H4 (cell line): ENCODE data around the gene CHST13. TPM values are rescaled to one million over a fixed set of nuclear protein-coding genes. Genes with fewer than 3 reads are reported as not detected.
"Not testable (repeated sequence)": the region's sequence is repeated elsewhere in the genome, so short reads cannot be mapped to it uniquely, and the experiment has no call there.

Experiments used
- DNase-seq: peaks from one replicate; pipeline ENCODE4 v3.0.0-alpha.2; 2015; ENCODE audit warnings: low spot score
- total RNA-seq: library from RNA; depleted of rRNA; stranded (reverse); fragments of >200 nt; shearing (Covaris generic); gene quantifications from 2 replicates; pipeline ENCODE4 v1.2.3, GENCODE V29; 2014

The CHST13 gene
- total RNA-seq, 1 experiment from 2014 or later, result 0.37 TPM

DNA sequence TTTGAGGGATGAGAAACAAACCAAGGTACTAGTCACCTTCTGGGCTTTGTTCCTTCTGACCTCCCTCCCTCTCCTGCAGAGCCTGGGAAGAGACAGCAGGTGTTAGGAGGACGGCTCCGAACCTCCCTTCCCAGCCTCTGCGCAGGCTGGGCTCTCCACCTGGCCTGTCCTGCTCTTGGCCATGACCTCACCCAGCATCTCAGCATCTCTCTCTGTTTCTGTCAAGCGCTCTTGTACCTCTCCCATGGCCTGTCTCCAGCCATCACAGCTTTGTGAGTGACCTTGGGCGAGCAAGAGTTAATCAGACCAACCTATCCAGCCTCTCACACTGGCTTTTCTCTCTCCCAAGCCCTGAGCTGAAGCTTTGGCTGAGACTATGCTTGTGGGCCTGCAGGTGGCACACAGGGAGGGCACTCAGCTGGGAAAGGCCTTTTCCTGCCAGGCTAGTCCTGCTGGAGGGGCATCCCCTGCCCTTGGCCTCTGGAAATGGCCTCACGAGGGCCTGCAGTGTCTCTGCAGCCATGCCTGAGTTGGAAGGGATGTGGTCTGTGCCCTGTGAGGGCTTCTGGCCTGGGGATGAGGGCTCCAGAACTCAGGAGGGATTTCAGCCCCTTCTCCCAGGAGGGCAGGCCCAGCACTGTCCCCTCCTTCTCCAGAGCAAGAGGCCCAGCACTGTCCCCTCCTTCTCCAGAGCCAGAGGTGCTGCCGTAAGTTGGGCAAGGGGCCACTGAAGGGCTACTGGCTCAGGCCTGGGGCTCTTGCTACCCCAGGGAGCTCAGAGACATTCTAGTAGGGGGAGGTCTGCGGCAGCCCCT lies 2.1 kb downstream of the CHST13 start:
- DNase-seq, result no peak

DNA sequence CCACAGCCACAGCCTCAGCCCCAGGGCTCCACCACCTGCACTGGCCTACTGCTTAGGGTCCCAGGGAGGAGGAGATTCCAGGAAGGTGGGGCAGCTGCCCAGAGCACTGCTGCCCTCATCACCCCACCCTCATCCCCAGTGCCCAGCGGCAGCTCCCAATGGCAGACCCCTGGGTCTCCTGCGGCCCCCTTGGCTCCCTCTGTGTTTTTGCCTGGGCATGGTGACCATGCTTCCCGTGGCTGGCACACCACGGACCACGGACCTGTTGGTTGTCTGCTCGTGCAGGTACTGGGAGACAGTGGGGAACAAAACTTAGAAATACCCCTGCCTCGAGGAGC lies 2.7 kb downstream of the CHST13 start:
- no peak for DNase-seq

DNA sequence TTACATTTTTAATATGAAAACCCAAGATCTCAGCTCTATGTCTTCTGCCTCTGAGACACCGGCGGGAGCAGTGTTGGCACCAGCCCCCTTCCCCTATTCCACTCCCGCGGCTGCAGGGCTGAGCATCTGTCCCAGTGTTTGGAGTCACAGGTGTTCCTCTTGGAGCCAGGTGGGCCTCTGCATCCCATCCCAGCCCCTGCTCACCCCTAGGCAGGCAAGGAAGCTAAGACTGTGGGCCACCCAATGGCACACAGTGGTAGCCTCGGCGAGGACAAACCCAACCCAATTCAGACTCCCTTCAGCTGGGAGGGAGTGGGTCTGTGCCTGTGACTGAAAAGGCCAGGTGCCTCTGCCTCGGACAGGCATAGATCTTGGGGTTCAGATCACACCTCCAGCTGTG lies 3.1 kb downstream of the CHST13 start:
- no peak for DNase-seq

DNA sequence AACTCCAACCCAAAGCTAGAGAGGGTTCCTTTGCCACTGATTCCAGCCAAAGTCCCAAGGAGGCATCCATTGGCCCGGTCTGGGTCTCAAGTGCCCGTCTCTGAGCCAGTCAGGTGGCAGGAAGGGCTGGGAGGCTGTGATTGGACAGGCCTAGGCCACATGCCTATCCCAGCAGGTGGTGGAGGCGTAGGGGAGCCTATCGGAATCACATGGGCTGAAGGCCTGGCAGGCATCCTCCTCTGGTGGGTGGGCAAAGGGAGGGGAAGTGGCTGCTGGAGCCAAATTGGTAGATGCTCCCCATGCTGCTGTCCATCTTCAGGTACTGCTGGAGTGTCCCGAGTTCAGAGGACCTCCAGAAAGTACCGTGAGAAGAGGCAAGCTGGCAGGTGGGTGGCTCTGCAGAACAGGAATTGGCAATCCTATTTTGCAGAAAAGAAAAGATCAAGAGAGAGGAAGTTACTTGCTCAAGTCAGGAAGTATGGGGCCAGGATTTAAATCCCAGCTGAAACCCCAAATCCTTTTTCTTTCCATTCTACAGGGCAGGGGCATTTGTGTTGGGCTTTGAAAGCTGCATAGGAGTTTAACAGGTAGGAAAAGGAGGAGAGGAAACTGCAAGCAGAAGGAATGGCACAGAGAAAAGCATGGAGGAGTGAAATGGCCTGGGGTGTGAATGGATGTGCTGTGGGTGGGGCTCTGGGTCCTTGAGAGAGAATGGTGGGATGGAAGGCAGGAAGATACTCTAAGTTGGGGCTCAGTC lies 3.7 kb downstream of the CHST13 start:
- no peak for DNase-seq

DNA sequence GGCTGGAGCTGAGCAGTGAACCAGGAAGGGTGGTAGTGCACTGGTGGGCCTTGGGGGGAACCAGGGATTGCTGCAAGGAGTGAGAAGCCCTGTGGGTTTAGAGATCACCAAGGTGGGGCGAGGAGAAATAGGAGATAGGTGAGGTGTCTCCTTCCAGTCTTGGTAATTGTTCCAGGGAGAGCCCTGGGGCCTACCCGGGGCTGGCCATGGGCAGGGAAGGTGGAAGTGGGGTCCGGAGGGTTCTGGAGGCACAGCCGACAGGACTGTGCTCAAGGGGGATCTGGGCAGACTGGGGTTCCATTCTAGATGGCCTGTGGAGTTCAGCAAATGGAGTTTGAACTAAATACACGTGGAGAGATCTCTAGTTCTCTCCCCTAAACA lies 4.5 kb downstream of the CHST13 start:
- no peak for DNase-seq

DNA sequence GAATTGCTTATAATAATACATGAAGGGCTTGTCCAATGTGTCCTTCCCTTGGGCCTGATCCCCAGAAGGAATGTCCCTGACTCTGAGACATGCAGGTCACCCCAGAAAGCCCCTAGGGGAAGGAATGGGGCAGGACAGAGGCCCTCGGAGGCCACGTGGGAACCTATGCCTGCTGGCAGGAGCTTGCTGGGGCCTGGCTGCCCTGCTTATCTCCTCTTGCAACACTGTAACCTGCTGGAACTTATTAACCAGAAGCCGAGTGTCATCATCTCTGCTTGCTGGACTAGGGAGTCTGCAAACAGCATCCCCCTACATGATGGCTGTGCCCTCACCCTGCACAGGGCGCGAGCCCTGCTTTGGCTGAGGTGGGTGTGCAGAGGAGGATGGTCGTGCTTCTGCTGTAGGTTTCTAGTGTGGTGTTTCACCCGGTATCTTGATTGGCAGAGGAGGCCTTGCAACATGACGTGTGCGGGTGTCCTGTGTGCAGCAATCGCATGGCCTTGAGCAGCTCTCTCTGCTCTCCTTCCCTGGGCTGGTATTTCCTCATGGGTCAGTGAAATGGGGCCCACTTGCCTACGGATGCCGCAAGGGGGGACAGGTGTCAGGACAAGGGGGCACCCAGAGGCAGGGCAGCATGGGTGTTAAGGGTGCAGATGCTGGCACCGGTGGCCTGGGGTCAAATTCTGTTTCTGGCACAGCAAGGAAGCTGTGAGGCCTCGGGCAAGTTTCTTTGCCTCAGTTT lies 5.0 kb downstream of the CHST13 start:
- no peak for DNase-seq

DNA sequence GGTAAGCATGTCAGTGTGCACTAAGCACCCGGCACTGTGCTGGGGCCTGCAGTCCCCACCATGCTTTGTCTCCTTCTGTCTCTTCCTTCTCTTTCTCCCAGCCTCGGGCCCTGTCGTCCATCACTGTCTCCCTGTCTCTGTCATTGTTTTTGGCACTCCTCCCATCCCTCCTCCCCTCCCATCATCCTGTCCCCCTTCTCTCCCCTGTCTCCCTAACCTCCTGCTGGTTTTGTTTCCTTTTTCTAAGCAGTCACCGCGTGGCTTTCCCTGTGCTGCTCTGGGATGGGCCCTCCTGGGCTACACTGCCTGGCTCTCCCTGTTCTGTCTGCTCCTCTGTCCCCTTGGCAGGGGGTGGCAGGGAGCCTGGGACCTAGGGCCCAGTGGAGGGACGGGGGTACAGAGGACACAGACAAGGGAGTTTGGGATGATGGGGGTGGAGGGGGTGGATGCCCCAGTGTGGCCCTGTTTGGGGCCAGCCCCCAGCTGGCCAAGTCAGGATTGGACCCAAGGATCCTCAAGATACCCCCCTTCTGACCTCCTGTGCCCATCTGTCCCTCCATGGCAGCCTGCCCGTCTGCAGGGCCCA lies 5.7 kb downstream of the CHST13 start:
- no peak for DNase-seq

DNA sequence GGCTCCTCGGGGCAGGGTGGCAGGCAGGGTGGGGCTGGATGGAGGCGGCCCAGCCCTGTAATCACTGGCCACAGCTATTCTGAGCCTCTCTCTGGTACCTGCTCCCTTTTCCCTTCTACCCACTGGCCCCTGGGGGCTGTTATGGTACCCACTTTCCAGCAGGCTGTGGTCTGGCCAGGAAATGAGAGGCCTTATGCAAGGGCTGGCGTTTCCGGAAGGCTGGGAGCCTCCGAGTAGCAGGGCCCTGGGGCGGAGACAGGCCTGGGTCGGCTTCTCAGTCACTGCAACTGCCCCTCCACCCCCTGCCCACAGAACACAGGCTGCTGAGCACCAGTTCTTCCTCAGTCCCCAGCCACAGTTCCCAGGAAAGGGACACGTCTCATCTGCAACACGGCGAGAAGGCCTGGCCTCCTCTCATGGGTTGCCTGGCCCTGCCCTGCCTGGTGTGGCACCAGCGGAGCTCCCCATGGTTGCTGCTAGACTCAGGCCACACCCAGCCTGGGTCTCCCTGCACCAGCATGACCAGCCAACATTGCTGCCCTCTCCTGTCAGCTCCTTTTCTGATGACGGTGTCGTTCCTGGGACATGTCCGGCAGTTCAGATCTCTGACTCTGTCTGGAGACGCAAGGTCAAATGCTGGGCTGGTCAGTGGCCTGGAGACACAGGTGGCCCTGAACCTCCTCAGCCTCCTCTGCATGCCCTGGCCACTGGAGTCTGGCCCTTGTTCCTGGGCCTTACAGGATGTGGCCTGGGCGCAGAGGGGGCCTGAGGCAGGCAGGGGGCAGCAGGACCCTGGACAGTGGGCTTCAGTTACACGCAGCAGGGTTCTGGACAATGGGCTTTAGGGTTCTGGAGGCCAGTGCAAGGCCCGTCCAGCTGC lies 6.5 kb downstream of the CHST13 start:
- DNase-seq, result peak; percentile 60

DNA sequence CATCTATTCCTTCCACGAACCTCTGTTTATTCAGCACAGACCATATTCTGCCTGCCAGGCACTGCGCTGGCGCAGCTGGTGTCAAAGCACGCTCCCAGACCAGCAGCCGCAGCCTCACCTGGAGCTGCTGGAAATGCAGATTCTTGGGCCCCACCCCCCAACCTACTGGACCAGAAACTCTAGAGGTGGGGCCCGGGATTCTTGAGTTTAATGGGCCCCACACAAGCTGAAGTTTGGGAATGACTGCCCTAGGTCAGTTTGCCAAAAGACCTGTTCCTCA lies 7.0 kb downstream of the CHST13 start:
- no peak for DNase-seq

DNA sequence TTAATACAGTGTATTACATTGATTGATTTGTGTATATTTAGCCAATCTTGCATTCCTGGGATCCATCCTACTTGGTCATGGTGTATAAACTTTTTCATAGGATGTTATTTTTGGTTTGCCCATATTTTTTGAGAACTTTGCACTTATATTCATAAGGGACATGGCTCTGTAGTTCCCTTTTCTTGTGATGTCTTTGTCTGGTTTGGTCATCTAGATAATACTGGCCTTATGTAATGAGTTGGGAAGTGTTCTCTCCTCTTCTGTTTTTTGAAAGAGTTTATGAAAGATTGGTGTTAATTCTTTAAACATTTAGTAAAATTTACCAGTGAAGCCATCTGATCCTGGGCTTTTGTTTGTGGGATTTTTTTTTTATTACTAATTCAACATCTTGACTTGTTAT lies 9.6 kb downstream of the CHST13 start:
- DNase-seq, result no peak

DNA sequence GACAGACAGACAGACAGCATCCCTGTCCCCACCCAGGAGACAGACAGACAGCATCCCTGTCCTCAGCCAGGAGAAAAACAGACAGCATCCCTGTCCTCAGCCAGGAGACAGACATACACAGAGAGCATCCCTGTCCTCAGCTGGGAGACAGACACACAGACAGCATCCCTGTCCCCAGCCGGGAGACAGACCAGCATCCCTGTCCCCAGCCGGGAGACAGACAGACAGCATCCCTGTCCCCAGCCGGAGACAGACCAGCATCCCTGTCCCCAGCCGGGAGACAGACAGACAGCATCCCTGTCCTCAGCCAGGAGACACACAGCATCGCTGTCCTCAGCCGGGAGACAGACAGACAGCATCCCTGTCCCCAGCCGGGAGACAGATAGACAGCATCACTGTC lies 10.8 kb downstream of the CHST13 start:
- not testable (repeated sequence) for DNase-seq

DNA sequence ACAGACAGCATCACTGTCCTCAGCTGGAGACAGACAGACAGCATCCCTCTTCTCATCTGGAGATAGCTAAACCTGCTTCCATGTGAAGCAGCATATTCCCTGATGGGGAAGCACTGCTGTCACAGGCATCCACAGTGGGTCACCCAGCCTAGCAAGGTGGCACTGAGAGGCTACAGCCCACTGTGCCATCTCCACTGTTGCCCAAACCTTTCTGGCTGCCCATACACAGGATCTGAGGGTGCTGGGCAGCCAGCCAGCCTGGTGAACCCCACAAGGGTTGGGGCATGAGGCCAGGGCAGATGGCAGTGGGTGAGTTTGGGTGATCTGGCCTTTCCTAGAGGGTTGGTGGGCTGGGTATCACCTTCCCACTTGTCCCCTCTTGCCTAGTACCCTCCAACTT lies 11.7 kb downstream of the CHST13 start:
- DNase-seq, result no peak

DNA sequence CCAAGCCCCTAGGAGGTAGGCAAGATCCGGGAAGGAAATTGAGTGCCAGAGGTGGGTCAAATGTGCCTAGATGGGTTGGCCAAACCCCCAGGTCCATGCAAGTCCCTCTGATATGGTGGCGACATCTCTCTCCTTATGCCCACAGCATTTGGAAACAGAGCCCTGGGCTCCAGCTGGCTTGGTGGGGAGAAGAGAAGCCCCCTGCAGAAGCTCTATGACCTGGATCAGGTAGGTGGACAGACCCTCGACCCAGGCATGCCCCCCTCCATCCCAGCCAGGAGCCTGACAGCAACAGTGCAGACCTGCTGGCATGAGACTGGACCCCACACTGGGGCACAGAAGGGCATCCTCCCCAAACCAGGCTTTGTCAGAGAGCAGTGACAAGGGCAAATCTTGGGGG lies 12.2 kb downstream of the CHST13 start:
- DNase-seq, result no peak

DNA sequence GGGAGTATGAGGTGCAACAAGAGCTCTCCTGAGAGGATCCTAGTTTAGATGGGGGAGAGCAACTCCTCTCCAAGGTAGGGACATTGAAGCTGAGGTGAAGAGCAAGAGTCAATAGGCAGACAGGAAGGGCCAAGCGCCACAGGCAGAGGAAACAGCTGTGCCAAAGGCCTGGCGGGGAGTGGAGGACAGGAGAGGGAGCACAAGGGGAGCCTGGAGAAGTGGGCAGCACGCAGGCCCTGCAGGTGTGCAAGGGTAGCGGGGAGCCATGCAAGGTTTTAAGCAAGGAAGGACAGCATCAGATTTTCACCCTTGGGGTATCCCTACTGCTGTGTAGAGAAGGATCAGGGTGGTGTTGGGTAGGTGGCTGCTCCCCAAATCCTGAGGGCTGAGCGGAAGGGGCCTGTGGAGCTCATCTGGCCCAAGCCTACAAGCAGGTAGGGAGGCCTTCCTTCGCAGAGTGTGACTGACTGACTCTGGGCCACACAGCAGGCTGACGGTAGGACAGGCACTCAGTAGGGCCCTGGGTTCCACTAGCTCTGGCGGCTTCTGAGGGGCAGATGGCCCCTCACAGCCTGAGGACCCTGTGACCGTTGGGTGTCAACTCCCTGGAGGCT lies 13.3 kb downstream of the CHST13 start:
- no peak for DNase-seq

DNA sequence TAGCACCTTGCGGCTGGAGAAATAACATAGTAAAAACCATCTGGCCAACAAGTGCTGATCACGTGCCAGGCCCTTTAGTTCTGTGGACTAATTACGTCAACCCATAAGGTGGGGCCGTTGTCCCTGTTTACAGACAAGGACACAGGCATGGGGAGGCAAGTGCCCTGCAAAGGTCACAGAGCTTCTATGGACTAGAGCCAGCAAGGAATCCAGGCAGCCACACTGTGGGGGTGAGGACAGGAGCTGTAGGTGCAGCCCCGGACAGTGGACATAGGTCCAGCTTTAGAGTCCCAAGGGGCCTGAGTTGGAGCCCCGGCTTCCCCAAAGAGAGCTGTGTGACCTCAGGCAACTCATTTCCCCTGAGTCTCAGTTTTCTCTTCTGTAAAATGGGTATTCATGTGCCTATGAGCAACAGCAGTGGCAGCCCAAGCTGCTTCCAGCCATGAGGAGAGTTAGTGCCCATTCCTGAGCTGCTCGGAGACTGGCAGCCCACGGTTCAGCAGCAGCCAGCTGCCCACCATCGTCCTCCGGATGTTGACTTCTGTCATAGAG lies 13.9 kb downstream of the CHST13 start:
- no peak for DNase-seq

DNA sequence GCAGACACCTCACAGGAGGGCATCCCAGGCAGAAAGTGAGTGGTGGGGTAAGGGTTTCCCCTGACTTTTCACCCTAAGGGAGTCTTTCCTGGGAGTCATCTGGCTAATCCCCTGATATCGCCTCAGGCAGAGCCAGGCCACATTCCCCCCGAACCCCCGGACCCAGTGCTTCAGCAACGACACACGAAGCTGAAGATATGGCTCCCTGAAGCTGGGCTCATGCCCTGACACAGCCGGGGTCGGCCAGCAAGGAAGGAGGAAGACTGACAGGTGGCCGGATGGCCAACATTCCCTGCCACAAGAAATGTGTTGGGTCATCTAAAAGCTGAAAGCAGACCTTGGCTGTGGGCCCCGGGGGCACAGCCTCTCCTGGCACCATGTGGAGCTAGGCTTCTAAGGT lies 14.4 kb downstream of the CHST13 start:
- no peak for DNase-seq

DNA sequence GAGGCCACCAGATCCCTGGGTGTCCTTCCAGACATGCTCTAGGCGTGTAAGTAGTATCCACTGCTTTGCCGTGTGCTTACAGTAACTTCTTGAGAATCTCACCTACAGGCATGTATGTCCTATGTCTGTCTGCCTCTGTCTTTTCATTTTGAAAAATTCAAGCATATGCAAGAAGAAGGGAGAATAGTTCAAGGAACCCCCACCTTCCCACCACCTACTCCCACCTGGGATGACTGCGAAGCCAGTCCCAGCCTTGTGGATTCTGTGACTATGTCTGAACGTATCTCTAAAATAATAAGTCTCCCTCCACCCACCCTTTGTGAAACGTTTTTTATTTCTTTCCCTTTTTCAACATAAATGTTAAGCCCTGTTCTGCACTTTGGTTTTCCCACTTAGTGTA lies 15.0 kb downstream of the CHST13 start:
- no peak for DNase-seq

DNA sequence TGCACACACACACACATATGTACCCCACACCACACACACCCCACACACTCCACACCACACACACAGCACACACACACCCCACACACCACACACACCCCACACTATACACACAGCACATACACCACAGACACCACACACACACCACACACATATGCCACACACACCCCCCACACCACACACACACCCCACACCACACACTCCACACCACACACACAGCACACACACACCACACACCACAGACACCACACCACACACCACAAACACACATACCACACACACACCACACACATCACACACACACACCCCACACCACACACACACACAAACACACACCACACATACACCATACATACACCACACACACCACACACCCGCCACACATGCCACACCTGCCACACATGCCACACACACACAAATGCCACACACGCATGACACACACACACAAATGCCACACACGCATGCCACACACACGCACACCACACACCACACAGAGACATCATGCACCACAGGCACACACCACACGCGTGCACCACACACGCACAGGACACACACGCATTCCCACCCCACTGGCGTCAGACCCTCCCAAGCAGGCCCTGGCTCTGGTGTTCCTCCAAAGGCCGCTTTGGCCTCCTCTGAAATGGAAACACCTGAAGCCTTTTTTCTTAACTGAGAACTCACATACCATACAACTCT lies 15.7 kb downstream of the CHST13 start:
- DNase-seq, result no peak

DNA sequence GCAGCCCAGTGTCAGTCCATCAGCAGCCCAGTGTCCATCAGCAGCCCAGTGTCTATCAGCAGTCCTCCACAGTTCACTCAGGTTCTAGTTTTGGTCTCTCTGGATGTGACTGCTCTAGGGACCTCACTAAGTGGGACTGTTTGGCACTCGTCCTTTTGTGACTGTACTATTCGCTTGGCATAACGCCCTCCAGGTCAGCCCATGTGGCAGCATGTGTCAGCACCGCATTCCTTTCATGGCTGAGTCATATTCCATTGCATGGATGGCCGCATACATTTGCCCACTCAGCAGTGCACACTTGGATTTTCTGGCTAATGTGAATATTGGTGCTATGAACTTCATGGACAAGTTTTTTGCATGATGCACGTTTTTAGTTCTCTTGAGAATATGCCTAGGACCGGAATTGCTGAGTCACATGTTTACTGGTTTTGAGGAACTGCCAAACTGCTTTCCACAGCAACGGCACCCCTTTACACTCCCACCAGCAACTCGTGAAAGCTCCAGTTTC lies 16.4 kb downstream of the CHST13 start:
- peak; percentile 97 for DNase-seq
